ENCODE measurements around the gene GLB1L. TPM values are rescaled to one million over a fixed set of nuclear protein-coding genes. Genes with fewer than 3 reads are reported as not detected.

The GLB1L gene
- total RNA-seq, 2 donors from 2014 or later = 1.8 to 3.4 TPM

DNA sequence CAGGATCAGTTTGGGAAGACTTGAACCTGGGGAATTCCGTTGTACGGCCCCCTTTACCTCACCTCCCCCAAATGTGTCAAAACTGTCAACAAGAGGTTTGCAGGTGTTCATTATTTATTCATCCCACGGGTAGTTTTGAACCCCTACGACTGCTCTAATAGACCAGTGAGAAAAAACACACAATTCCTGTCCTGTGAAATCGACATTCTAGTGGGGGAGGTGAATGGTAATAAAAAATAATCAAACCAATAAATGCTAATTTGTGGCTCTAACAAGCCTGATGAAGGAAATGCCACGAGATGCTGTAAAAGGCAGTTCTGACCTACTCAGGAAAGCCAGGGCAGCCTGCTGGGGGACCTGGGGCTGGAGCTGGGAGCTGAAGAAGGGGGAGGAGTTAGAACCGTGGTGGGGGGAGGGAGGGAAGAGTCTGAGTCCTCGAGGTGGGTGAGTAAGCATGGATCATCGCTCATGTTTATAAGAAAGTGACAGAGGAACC is 33.5 kb upstream of the GLB1L start:
- peaks cover 0 to 39% of the 10 kb centered on the region in 2 donors for H3K4me1 ChIP-seq
- no peak for TF ChIP-seq CTCF (IDR thresholded peaks at IDR 0.05)
- H3K36me3 ChIP-seq = peaks cover 28% of the 10 kb centered on the region

GRCh38 chr2:219277703-219278654 is 32.7 kb upstream of the GLB1L start:
- TF ChIP-seq CTCF (IDR thresholded peaks at IDR 0.05) = peak; percentile 94 to 99
- peak; percentile 87 for DNase-seq (ENCODE audit: low spot score)
- no peaks in the 10 kb centered on the region for H3K9me3 ChIP-seq
- H3K36me3 ChIP-seq = peaks cover 24% of the 10 kb centered on the region
- H3K27ac ChIP-seq = peak overlapping the region; percentile 97 to 99
- peak overlapping the region in 1 of 2 donors; percentile 4 for H3K4me3 ChIP-seq
- no peaks in the 10 kb centered on the region for H3K27me3 ChIP-seq
- peaks cover 0 to 39% of the 10 kb centered on the region in 2 donors for H3K4me1 ChIP-seq

More for the DNA sequence above, 33.5 kb upstream of the GLB1L start:
- Histone ChIP-seq H3K4me3 (peak overlapping the region; percentile 80 to 85), H3K9me3 (no peaks in the 10 kb centered on the region), H3K27ac (peak overlapping the region; percentile 97 to 99), H3K27me3 (no peaks in the 10 kb centered on the region)
- no peak for DNase-seq (ENCODE audit: low spot score)

DNA sequence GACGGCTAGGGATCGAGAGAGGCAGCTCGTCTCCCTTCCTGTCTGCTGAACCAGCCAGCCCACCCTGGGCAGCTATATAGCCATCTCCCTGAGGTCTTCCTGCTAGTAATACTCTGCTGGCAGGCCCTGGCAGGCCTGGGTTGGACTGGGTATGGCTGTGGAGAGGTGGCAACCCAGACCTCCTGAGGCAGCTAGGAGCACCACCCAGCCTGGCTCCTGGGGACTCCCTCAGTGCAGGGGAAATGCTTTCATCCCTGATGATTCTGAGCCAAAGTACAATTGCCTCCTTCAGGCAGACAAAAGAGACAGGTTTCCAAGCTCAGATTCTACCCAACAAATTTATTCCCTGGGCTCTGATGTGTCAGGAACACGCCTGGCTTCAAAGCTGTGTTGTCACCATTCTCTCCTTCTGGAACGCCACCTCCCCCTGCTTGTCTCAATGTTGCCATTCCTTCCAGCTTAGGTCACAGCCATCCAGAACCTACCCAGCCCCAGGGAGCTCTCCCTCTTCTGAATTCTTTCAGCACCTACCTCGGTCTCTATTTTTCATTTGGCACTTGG is 29.2 kb upstream of the GLB1L start:
- peak; percentile 76 for DNase-seq (ENCODE audit: low spot score)
- Histone ChIP-seq H3K36me3 (no peaks in the 10 kb centered on the region), H3K9me3 (no peaks in the 10 kb centered on the region), H3K4me3 (no peak overlapping the region), H3K27me3 (no peaks in the 10 kb centered on the region), H3K4me1 (peaks cover 0 to 24% of the 10 kb centered on the region in 2 donors), H3K27ac (peak overlapping the region; percentile 52 to 90)
- no peak for TF ChIP-seq CTCF (IDR thresholded peaks at IDR 0.05)

DNA sequence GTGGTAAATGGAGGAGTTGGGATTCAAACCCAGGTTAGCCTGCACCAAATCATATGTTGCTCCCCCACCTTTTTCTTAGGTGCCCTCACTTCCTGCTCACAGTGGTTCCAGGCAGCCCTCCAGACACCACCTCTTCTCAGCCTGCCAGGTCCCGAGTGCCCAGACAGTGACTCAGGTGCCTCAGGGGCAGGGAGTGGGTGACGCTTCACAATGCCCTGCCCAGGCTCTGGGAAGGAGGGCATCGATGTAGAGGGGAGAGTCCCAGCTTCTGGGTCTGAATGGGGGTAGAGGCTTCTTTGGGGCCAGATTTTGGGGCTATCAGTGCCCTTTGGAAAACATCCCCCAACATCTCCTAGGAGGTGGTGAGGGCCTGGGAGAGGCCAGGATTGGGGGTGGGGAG is 28.7 kb upstream of the GLB1L start:
- Histone ChIP-seq H3K27me3 (no peaks in the 10 kb centered on the region), H3K4me3 (no peak overlapping the region), H3K27ac (peak overlapping the region; percentile 52 to 90), H3K4me1 (peaks cover 0 to 24% of the 10 kb centered on the region in 2 donors), H3K36me3 (no peaks in the 10 kb centered on the region), H3K9me3 (no peaks in the 10 kb centered on the region)
- TF ChIP-seq CTCF (IDR thresholded peaks at IDR 0.05) = no peak
- no peak for DNase-seq (ENCODE audit: low spot score)

- no peak for TF ChIP-seq CTCF (IDR thresholded peaks at IDR 0.05)
- Histone ChIP-seq H3K4me1 (peaks cover 0 to 15% of the 10 kb centered on the region in 2 donors), H3K9me3 (no peaks in the 10 kb centered on the region), H3K36me3 (no peaks in the 10 kb centered on the region), H3K27me3 (no peaks in the 10 kb centered on the region), H3K27ac (no peak overlapping the region), H3K4me3 (no peak overlapping the region)
- no peak for DNase-seq (ENCODE audit: low spot score)
Observed at GRCh38 chr2:219272995-219273394, 27.8 kb upstream of the GLB1L start.

Measured in right atrium auricular region (tissue), 2 donors.